ENCODE results near the gene TGFBR2. TPM values are rescaled to one million over a fixed set of nuclear protein-coding genes. Genes with fewer than 3 reads are reported as not detected.

Gene TGFBR2
- total RNA-seq, 4 donors from 2014 or later: 10.1 to 114 (median 48.7) TPM

GRCh38 chr3:30614943-30615342 lies 8.5 kb downstream of the TGFBR2 start:
- no peaks in the 10 kb centered on the region for H3K27me3 ChIP-seq
- no peaks in the 10 kb centered on the region for H3K36me3 ChIP-seq
- H3K4me1 ChIP-seq: peaks cover 15 to 94% (median 33%) of the 10 kb centered on the region in 3 donors
- WGBS, 2 donors: 70 to 76% methylated on average over 1 of the region's 1 CpG
- peak overlapping the region in 2 of 4 donors; percentile 3 to 14 for H3K27ac ChIP-seq
- H3K4me3 ChIP-seq: peak overlapping the region in 1 of 4 donors; percentile 1
- intact Hi-C loops (cut with DNase I): no loop called here
- TF ChIP-seq POLR2A (IDR thresholded peaks at IDR 0.05): no peak
- TF ChIP-seq, protein P1, sequence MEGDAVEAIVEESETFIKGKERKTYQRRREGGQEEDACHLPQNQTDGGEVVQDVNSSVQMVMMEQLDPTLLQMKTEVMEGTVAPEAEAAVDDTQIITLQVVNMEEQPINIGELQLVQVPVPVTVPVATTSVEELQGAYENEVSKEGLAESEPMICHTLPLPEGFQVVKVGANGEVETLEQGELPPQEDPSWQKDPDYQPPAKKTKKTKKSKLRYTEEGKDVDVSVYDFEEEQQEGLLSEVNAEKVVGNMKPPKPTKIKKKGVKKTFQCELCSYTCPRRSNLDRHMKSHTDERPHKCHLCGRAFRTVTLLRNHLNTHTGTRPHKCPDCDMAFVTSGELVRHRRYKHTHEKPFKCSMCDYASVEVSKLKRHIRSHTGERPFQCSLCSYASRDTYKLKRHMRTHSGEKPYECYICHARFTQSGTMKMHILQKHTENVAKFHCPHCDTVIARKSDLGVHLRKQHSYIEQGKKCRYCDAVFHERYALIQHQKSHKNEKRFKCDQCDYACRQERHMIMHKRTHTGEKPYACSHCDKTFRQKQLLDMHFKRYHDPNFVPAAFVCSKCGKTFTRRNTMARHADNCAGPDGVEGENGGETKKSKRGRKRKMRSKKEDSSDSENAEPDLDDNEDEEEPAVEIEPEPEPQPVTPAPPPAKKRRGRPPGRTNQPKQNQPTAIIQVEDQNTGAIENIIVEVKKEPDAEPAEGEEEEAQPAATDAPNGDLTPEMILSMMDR (IDR thresholded peaks at IDR 0.05): no peak
- H3K9me3 ChIP-seq: no peaks in the 10 kb centered on the region
- no peak for DNase-seq

- intact Hi-C loops (cut with DNase I): no loop called here
- no peak for DNase-seq
- H3K4me3 ChIP-seq: peak overlapping the region in 1 of 4 donors; percentile 20
- H3K4me1 ChIP-seq: peaks cover 19 to 98% (median 39%) of the 10 kb centered on the region in 3 donors
- TF ChIP-seq, protein P1 (IDR thresholded peaks at IDR 0.05): no peak
- TF ChIP-seq POLR2A (IDR thresholded peaks at IDR 0.05): no peak
- WGBS, 2 donors: 70 to 74% methylated on average over 3 of the region's 3 CpGs
- no peaks in the 10 kb centered on the region for H3K27me3 ChIP-seq
- peak overlapping the region in 2 of 4 donors; percentile 25 to 38 for H3K27ac ChIP-seq
- no peaks in the 10 kb centered on the region for H3K9me3 ChIP-seq
- H3K36me3 ChIP-seq: no peaks in the 10 kb centered on the region
Observed at GRCh38 chr3:30615615-30616346, 9.4 kb downstream of the TGFBR2 start.

DNA sequence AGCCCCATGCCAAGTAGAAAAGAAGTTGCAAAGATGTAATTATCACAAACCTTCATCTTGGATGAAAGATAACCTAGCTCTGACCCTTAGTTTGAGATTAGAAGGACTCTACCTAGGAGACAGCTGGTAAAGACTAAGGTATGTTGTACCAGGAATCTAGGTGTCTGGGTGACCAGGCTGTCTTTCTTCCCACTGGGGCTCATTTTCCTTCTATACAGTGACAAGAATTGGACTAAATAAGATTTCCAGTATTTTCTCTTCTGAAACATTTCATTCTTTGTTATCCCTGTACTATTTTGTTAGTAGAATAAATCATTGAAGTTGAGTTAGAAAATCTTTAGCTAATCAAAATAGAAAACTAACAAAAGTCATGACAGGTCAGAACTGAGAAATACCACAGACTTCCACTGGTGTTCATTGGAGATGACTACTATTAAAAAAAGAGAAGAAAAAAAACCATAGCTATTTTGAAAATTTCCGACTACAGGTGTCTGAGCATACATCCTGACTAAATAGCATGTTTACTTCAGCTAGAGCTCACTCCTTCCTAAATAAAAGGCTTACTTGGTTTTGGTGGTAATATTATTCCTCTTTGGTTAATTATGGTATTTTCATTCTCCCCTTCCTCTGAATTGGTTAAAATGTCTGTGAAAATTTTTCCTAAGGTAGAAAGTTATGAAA lies 10.1 kb downstream of the TGFBR2 start:
- peaks cover 20 to 98% (median 44%) of the 10 kb centered on the region in 3 donors for H3K4me1 ChIP-seq

DNA sequence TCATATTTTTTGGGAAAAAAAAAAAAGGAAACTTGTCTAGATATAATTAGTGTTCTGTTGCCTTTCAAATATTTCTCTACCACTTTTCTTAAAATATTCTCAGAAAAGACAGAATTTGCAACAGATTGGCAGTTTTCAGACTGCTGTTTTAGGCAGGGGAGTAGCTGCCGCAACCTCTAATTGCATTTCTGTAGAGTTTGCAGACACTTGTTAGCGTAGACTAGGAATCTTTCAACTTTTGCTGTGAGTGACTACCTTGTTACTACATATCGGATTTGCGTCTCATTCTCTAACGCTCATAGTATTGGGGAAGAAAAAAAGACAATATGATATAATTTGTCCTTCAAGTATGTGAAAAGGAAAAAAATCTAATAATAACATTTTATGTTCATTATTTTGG lies 10.7 kb downstream of the TGFBR2 start:
- Histone ChIP-seq H3K4me3 (no peak overlapping the region), H3K4me1 (peaks cover 14 to 98% (median 46%) of the 10 kb centered on the region in 3 donors), H3K9me3 (no peaks in the 10 kb centered on the region), H3K27ac (peak overlapping the region in 1 of 4 donors; percentile 38), H3K36me3 (no peaks in the 10 kb centered on the region), H3K27me3 (no peaks in the 10 kb centered on the region)
- TF ChIP-seq, protein P1 (IDR thresholded peaks at IDR 0.05): no peak
- 75 to 94% methylated on average over 5 of the region's 5 CpGs for WGBS, 2 donors
- no peak for DNase-seq
- intact Hi-C loops (cut with DNase I): no loop called here

More for the DNA sequence above, 10.1 kb downstream of the TGFBR2 start:
- Histone ChIP-seq H3K36me3 (no peaks in the 10 kb centered on the region), H3K9me3 (no peaks in the 10 kb centered on the region), H3K27me3 (no peaks in the 10 kb centered on the region), H3K27ac (peak overlapping the region in 2 of 4 donors; percentile 25 to 38), H3K4me3 (peak overlapping the region in 1 of 4 donors; percentile 20)
- intact Hi-C loops (cut with DNase I): no loop called here
- TF ChIP-seq, protein P1 (IDR thresholded peaks at IDR 0.05): no peak
- no peak for TF ChIP-seq POLR2A (IDR thresholded peaks at IDR 0.05)
- no peak for DNase-seq
- WGBS, 2 donors: 38 to 59% methylated on average over 1 of the region's 1 CpG

DNA sequence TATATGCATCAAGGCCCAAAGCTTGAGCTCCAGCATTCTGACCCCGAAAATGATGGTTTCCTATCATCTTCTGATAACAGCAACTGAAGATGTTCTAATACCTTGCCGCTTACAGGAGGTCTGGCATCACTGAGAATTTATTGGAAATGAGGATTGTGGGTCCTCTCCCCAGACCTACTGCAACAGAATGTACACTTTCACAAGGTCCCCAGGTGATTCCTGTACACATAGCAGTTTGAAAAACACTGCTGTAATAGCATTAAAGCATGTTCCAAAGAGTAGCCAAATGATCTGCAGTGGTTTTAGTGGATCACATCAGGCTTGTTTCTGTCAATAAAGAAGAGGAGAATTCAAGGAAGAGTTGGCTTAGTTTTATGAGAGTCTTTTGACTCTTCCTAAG lies 11.3 kb downstream of the TGFBR2 start:
- H3K4me3 ChIP-seq: no peak overlapping the region
- H3K36me3 ChIP-seq: no peaks in the 10 kb centered on the region
- peaks cover 10 to 98% (median 49%) of the 10 kb centered on the region in 3 donors for H3K4me1 ChIP-seq
- intact Hi-C loops (cut with DNase I): no loop called here
- H3K9me3 ChIP-seq: no peaks in the 10 kb centered on the region
- TF ChIP-seq, protein P1 (IDR thresholded peaks at IDR 0.05): no peak
- no peak for TF ChIP-seq POLR2A (IDR thresholded peaks at IDR 0.05)
- DNase-seq: no peak
- 68 to 84% methylated on average over 2 of the region's 2 CpGs for WGBS, 2 donors
- peak overlapping the region in 2 of 4 donors; percentile 14 to 17 for H3K27ac ChIP-seq
- no peaks in the 10 kb centered on the region for H3K27me3 ChIP-seq

Measured in esophagus squamous epithelium (tissue), 5 donors.